Right atrium auricular region (tissue), 2 donors: Measurements from ENCODE around the gene WWTR1. TPM values are rescaled to one million over a fixed set of nuclear protein-coding genes. Genes with fewer than 3 reads are reported as not detected.
A peak's percentile ranks its signal among the peaks of the same experiment; 100 is the strongest.

ENCODE experiments used
- DNase-seq: peaks from one replicate; pipeline ENCODE4 v3.0.0-alpha.2; 2019; ENCODE audit warnings: low spot score
- H3K27ac ChIP-seq, 2 donors: fragments of 200-600 bp; sonication (generic); 1 replicate in 1 of 2; 2 replicates in 1 of 2; pipeline ENCODE4 v1.5.1; 2016 to 2019
- H3K27me3 ChIP-seq, 2 donors: fragments of 200-600 bp; sonication (generic); one replicate each; pipeline versions ENCODE4 v1.5.1 to v1.6.0; 2017 to 2019
- H3K36me3 ChIP-seq: fragments of 200-600 bp; sonication (generic); one replicate; pipeline ENCODE4 v1.5.1; 2016
- H3K4me1 ChIP-seq, 2 donors: fragments of 200-600 bp; sonication (generic); one replicate each; pipeline versions ENCODE4 v1.5.1 to v1.6.0; 2017 to 2019
- H3K4me3 ChIP-seq, 2 donors: fragments of 200-600 bp; sonication (generic); 1 replicate in 1 of 2; 2 replicates in 1 of 2; pipeline ENCODE4 v1.5.1; 2017 to 2019; ENCODE audit warnings: mild to moderate bottlenecking in 1 of 2, moderate library complexity in 1 of 2
- H3K9me3 ChIP-seq, 2 donors: fragments of 200-600 bp; sonication (generic); one replicate each; pipeline ENCODE4 v1.5.1; 2019
- CTCF ChIP-seq, 2 donors: fragments of 200-600 bp; sonication (generic); IDR thresholded peaks; one replicate each; pipeline ENCODE4 v1.5.1; 2019; ENCODE audit warnings: antibody characterized with exemption in 2 of 2
- total RNA-seq, 2 donors: library from RNA; depleted of rRNA; stranded (reverse); fragments of >200 nt; gene quantifications; one replicate each; pipeline ENCODE4 v1.1.0, GENCODE V29; 2016

The WWTR1 gene
- total RNA-seq, 2 donors from 2014 or later = 53.4 to 73.1 TPM

GRCh38 chr3:149646181-149646766 lies 11.6 kb downstream of the WWTR1 start:
- Histone ChIP-seq H3K4me3 (no peak overlapping the region), H3K36me3 (peaks cover 12% of the 10 kb centered on the region), H3K27me3 (no peaks in the 10 kb centered on the region), H3K9me3 (no peaks in the 10 kb centered on the region), H3K27ac (no peak overlapping the region), H3K4me1 (peaks cover 0 to 75% of the 10 kb centered on the region in 2 donors)
- no peak for TF ChIP-seq CTCF (IDR thresholded peaks at IDR 0.05)
- DNase-seq = no peak

GRCh38 chr3:149643963-149644362 lies 13.9 kb downstream of the WWTR1 start:
- Histone ChIP-seq H3K9me3 (no peaks in the 10 kb centered on the region), H3K36me3 (peaks cover 5% of the 10 kb centered on the region), H3K4me3 (no peak overlapping the region), H3K4me1 (peaks cover 0 to 62% of the 10 kb centered on the region in 2 donors), H3K27ac (no peak overlapping the region), H3K27me3 (no peaks in the 10 kb centered on the region)
- no peak for TF ChIP-seq CTCF (IDR thresholded peaks at IDR 0.05)
- no peak for DNase-seq

GRCh38 chr3:149643482-149643798 lies 14.4 kb downstream of the WWTR1 start:
- H3K4me3 ChIP-seq = no peak overlapping the region
- DNase-seq = no peak
- H3K27me3 ChIP-seq = no peaks in the 10 kb centered on the region
- peaks cover 0 to 62% of the 10 kb centered on the region in 2 donors for H3K4me1 ChIP-seq
- no peaks in the 10 kb centered on the region for H3K9me3 ChIP-seq
- TF ChIP-seq CTCF (IDR thresholded peaks at IDR 0.05) = no peak
- H3K36me3 ChIP-seq = peaks cover 5% of the 10 kb centered on the region
- no peak overlapping the region for H3K27ac ChIP-seq

- Histone ChIP-seq H3K27me3 (no peaks in the 10 kb centered on the region), H3K36me3 (no peaks in the 10 kb centered on the region), H3K4me1 (peaks cover 0 to 52% of the 10 kb centered on the region in 2 donors), H3K4me3 (no peak overlapping the region), H3K9me3 (no peaks in the 10 kb centered on the region), H3K27ac (no peak overlapping the region)
- no peak for TF ChIP-seq CTCF (IDR thresholded peaks at IDR 0.05)
- no peak for DNase-seq
Measured at GRCh38 chr3:149640976-149641728, 16.7 kb downstream of the WWTR1 start.

GRCh38 chr3:149639093-149639486 lies 18.7 kb downstream of the WWTR1 start:
- TF ChIP-seq CTCF (IDR thresholded peaks at IDR 0.05) = no peak
- Histone ChIP-seq H3K4me1 (peaks cover 0 to 59% of the 10 kb centered on the region in 2 donors), H3K27ac (peak overlapping the region; percentile 32 to 60), H3K36me3 (no peaks in the 10 kb centered on the region), H3K9me3 (no peaks in the 10 kb centered on the region), H3K27me3 (no peaks in the 10 kb centered on the region), H3K4me3 (peak overlapping the region; percentile 15 to 28)
- DNase-seq = no peak
